ENCODE results near the gene RPH3AL. TPM values are rescaled to one million over a fixed set of nuclear protein-coding genes. Genes with fewer than 3 reads are reported as not detected.
A peak's percentile ranks its signal among the peaks of the same experiment; 100 is the strongest.
"Not testable (repeated sequence)": the region's sequence is repeated elsewhere in the genome, so short reads cannot be mapped to it uniquely, and the experiment has no call there.

RPH3AL gene
- total RNA-seq, 2 donors from 2014 or later: 9.7 to 11.2 TPM

- intact Hi-C loops (cut with DNase I): no loop called here
- DNase-seq (ENCODE audit: low spot score): no peak
These were observed 73.3 kb downstream of the RPH3AL start for GRCh38 chr17:279331-279730.

DNA sequence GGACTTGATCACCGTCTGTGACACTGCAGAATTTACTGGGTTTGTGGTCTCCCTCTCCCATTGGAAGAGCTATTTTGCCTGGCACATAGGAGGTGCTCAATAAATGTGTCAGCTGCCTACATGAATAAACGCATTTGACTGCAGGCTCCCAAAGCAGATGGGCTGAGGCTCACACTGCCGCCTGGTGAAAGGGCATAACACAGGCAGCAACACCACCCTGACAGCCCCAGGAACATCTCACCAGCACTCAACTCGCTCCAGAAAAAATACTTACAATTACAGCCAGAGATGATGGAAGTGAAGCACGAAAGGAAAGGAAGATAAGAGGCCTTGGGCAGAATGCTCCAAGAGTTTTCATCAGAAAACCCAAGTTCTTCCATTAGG is 73.9 kb downstream of the RPH3AL start:
- intact Hi-C loops (cut with DNase I): no loop called here
- peak; percentile 58 for DNase-seq (ENCODE audit: low spot score)

GRCh38 chr17:278055-278675 is 74.4 kb downstream of the RPH3AL start:
- intact Hi-C loops (cut with DNase I): no loop called here
- DNase-seq (ENCODE audit: low spot score): no peak

GRCh38 chr17:274902-275301 is 77.7 kb downstream of the RPH3AL start:
- intact Hi-C loops (cut with DNase I): no loop called here
- no peak for DNase-seq (ENCODE audit: low spot score)

DNA sequence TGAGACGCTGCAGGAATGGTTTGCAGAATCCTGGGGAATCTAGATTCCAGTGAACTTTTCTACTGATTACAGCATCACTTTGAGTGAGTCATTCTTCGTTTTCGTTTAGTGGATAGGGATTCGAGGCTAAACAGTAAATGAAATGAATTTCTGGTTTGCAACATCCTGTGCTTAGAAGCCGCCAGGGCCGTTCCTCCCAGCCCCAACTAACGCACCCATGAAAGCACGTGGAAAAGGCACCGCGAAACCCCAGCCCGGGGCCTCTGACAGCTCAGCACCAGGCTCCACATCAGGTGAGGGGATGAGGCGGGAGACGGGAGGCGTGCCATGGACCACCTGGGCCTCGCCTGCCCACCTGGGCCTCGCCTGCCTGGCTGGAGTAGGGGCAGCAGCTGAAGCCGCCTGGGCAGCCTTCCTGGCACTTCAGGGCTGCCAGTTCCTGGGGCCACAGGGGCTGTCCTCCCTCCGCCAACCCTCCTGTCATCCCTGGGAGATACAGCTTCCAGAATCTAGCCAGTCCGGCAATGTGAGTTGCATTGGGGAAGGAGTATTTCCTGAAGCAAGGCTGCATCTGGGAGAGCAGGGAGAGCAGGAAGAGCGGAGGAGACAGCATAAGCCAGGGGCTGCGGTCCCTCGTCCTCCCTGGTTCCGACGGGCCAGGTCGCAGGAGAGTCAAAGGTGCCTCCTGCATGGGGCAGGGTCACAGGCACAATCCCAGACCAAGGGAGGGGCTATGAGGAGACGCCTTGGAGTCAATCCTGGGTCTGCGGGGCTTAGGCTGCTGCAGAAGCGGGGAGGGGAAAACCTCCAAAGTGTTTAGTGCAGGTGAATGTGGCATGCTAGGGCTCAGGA is 78.4 kb downstream of the RPH3AL start:
- peak; percentile 53 for DNase-seq (ENCODE audit: low spot score)
- intact Hi-C loops (cut with DNase I): no loop called here

DNA sequence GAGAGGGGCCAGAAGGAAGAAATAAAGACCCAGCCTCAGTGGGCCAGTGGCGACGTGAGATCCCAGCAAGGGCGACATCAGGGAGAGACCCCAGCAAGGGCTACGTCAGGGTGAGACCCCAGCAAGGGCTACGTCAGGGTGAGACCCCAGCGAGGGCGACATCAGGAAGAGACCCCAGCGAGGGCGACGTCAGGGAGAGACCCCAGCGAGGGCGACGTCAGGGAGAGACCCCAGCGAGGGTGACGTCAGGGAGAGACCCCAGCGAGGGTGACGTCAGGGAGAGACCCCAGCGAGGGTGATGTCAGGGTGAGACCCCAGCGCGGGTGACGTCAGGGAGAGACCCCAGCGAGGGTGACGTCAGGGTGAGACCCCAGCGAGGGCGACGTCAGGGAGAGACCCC is 79.8 kb downstream of the RPH3AL start:
- intact Hi-C loops (cut with DNase I); DNase-seq (ENCODE audit: low spot score): not testable (repeated sequence)

DNA sequence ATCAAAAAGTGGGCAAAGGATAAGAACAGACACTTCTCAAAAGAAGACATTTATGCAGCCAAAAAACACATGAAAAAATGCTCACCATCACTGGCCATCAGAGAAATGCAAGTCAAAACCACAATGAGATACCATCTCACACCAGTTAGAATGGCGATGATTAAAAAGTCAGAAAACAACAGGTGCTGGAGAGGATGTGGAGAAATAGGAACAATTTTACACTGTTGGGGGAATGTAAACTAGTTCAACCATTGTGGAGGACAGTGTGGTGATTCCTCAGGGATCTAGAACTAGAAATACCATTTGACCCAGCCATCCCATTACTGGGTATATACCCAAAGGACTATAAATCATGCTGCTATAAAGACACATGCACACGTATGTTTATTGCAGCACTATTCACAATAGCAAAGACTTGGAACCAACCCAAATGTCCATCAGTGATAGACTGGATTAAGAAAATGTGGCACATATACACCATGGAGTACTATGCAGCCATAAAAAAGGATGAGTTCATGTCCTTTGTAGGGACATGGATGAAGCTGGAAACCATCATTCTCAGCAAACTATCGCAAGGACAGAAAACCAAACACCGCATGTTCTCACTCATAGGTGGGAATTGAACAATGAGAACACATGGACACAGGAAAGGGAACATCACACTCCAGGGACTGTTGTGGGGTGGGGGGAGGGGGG is 80.5 kb downstream of the RPH3AL start:
- DNase-seq (ENCODE audit: low spot score): not testable (repeated sequence)

DNA sequence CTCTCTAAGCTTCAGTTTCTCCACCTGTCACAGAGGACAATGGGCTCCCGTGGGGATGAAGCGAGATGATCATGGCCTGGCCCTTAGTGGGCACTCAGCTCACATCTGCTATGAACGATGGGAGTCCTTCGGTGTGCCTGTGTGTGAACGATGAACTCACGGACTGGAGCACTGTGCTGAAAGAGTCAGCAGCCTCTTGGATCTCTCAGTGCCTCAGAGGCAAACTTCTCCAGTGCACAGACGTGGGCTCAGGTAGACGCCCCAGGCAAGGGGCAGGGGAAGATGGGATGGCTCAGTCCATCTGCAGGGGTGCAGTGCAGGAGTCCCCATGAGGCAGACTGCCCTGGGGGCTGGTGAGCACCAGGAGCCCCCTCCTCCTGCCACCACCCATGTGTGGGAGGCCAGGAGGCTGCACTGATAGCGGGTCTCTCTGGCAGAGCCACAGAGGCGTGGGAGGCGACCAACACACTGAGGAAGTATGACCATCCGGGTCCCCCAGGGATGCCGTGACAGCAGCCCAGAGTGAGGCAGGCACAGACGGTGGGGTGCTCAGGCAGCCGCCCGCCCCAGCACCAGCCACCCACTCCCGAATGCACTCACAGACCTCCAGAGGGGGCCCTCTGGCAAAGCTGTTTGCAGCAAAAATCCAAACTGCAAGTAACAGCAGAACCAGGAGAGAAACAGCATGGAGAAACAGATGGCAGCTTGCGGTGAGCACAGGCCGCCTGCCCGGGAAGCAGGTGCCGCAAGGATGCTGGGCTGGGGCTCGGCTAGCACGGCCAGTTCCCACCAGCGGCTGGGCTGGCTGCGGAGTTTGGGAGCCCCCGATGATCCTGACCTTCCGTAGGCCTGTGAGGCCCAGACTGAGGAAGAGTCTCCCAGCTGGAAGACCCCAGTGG is 82.7 kb downstream of the RPH3AL start:
- intact Hi-C loops (cut with DNase I): no loop called here
- DNase-seq (ENCODE audit: low spot score): peak; percentile 78

More for the DNA sequence above, 80.5 kb downstream of the RPH3AL start:
- intact Hi-C loops (cut with DNase I): not testable (repeated sequence)

- intact Hi-C loops (cut with DNase I): no loop called here
- peak; percentile 91 for DNase-seq (ENCODE audit: low spot score)
These were observed 85.6 kb downstream of the RPH3AL start for GRCh38 chr17:266701-267667.

DNA sequence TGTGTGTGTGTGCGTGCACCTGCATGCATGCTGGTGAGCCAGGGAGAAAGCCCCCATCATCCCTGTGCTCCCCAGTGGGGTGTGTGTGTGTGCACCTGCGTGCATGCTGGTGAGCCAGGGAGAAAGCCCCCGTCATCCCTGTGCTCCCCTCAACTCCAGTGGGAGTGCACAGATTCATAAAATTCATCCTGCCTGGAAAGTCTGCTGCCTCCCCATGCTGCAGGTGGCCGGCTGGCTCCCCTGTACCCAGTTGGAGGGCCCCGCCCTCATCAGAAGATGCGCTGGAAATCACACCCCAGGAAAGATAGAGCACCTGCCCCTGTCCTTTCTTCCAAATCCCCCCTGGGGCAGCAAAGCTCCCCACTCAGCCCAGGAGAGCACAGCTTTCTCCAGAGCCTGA is 86.4 kb downstream of the RPH3AL start:
- intact Hi-C loops (cut with DNase I): no loop called here
- peak; percentile 37 for DNase-seq (ENCODE audit: low spot score)

DNA sequence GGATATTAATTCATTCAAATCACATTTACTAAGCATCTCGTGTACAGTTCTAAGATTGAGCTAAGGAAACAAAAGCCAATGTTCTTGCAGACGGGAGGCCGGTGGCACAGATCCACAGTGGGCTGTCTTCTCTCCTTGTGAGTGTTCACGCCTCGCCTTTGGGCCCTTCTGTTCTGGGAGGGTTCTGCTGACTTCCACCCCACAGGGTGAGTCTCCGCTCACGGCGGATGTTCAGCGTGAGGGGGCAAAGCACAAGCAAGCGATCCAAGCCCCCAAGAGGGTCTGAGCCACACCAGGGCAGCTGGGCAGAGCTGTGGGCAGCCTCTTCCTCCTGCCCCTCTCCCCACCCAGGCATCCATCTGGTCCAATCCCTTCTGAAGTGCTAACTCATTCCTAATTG is 86.9 kb downstream of the RPH3AL start:
- DNase-seq (ENCODE audit: low spot score): peak; percentile 88
- intact Hi-C loops (cut with DNase I): no loop called here

GRCh38 chr17:263773-264172 is 88.8 kb downstream of the RPH3AL start:
- intact Hi-C loops (cut with DNase I): no loop called here
- DNase-seq (ENCODE audit: low spot score): peak; percentile 43

DNA sequence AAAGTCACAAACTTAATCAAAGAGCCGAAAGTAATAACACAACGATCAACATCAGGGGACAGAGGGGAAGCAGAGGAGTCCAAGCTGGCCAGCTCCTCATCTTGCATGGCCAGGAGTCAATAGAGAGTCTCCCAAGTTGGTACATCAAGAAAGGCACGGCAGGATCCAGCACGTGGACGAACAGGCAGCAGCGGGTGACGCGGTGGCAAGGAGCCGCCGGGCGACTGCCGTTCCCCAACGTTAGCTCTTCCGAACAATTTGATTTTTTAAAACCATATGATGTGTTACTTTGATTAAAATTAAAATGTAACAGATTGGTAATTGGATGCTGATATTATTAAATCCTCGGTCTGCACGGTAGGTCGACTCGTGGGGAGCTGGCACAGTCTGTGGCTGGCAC is 89.3 kb downstream of the RPH3AL start:
- DNase-seq (ENCODE audit: low spot score): no peak
- intact Hi-C loops (cut with DNase I): no loop called here

DNA sequence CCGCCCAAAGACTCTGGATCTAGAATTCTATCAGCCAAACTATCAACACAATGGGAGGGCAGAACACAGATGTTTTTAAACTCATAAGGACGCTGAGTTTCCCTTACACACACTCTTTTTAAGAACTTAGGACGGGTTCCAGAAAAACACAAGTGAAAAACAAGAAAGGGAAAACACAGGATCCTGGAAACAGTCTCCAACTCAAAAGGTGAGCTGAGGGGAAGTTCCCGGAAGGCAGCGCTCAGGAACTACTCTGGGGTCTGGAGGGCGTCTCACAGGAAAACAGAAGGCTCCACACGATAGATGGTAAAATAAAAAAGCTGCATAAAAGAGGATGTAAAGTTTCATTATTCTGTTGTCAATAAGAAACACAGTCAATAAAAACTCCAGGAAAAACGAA is 91.0 kb downstream of the RPH3AL start:
- no peak for DNase-seq (ENCODE audit: low spot score)
- intact Hi-C loops (cut with DNase I): no loop called here

- DNase-seq (ENCODE audit: low spot score): no peak
- intact Hi-C loops (cut with DNase I): no loop called here
These were observed 91.7 kb downstream of the RPH3AL start for GRCh38 chr17:260944-261343.

GRCh38 chr17:260031-260791 is 92.4 kb downstream of the RPH3AL start:
- peak; percentile 69 for DNase-seq (ENCODE audit: low spot score)
- intact Hi-C loops (cut with DNase I): no loop called here

DNA sequence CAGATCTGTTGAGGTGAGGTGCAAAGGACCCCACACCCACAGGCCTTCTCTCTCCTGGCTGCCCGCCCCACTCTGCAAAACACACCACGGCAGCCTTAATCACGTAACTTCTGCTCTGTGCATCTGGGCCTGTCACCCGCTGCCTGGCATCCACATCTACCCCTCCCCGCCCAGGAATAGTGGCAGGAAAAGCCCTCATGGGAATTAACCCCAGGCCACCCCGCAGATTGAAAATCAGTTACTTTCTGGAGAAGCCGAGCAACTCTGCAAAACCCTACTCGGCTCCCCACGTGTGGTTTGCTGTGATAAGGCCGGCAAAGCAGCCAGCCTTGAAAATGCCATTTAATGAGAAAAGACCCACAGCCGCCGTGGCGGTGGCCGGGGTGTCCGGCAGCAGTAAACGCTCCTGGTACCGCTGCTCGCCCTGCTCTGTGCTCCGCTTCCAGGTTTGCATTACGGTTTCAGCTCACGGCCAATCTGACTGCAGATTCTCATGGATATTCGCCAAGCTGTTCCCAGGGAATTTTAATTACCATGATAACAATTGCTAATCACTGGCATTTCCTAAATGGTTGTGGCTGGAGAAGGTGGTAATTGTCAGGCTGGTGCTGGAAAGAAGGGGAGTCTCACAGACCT is 93.1 kb downstream of the RPH3AL start:
- DNase-seq (ENCODE audit: low spot score): no peak
- intact Hi-C loops (cut with DNase I): no loop called here

All from posterior vena cava (tissue), 2 donors.